Left ventricle myocardium inferior (tissue), 1 donor: ENCODE results near the gene CCNI2. TPM values are rescaled to one million over a fixed set of nuclear protein-coding genes. Genes with fewer than 3 reads are reported as not detected.

ENCODE experiments used
- DNase-seq: peaks from one replicate; pipeline ENCODE4 v3.0.0-alpha.2; 2020
- H3K27ac ChIP-seq: fragments of 200-600 bp; replicated peaks from 2 replicates; pipeline ENCODE4 v1.8.0; 2021
- H3K27me3 ChIP-seq: fragments of 200-600 bp; 2 replicates; pipeline ENCODE4 v1.8.0; 2021; ENCODE audit warnings: low read depth
- H3K36me3 ChIP-seq: fragments of 200-600 bp; 2 replicates; pipeline ENCODE4 v1.8.0; 2021
- H3K4me1 ChIP-seq: fragments of 200-600 bp; 2 replicates; pipeline ENCODE4 v1.8.0; 2021
- H3K4me3 ChIP-seq: fragments of 200-600 bp; 2 replicates; pipeline ENCODE4 v1.8.0; 2021; ENCODE audit warnings: mild to moderate bottlenecking, moderate library complexity
- H3K9me3 ChIP-seq: fragments of 200-600 bp; replicated peaks from 2 replicates; pipeline ENCODE4 v1.8.0; 2021
- CTCF ChIP-seq: fragments of 200-600 bp; IDR thresholded peaks from 2 replicates; pipeline ENCODE4 v1.8.0; 2021; ENCODE audit warnings: antibody characterized with exemption, mild to moderate bottlenecking, borderline replicate concordance
- intact Hi-C: fragments of 100-400 bp; cut with micrococcal nuclease; formaldehyde crosslinking; loops from one replicate; pipeline ENCODE4 v1.11.0; 2022
- total RNA-seq: library from RNA; stranded (reverse); fragmentation: NEBNext Ultra II Directional; extraction: Animal tissue kit (Norgen Biotek cat#: 25700); gene quantifications from one replicate; pipeline ENCODE4 v1.2.1, GENCODE V29; 2021
- donor health status: DM: no; HTN: yes; CAD: no; lungs with severe emphysema.

The CCNI2 gene
- total RNA-seq, 1 donor from 2014 or later = 0.08 TPM

- TF ChIP-seq CTCF = no peak
- intact Hi-C loops = no loop called here
- Histone ChIP-seq H3K4me1 (no peaks in the 10 kb centered on the region), H3K27ac (no peak overlapping the region), H3K4me3 (no peak overlapping the region), H3K27me3 (no peaks in the 10 kb centered on the region), H3K36me3 (peaks cover 38% of the 10 kb centered on the region), H3K9me3 (no peaks in the 10 kb centered on the region)
- no peak for DNase-seq
Observed at GRCh38 chr5:132754111-132754510, 6.9 kb downstream of the CCNI2 start.

DNA sequence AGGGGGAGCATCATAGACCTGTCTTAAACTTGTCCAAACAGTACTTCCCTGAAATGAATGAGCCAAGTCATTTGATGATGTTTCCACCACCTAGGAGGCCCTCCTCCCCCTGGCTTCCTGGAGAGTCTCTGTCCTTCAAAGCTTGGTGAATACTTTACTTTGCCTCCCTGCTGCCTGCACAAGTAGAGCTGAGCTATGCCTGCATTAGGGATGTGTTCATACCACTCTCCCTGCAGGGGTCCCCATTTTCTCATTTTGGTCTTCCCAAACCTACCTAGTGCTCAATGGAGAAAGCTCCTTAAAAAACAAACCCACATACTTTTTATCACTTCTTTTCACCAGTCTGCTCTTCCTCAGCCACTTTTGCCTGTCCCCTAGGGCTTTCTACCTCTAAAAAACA lies 7.7 kb downstream of the CCNI2 start:
- H3K36me3 ChIP-seq = peaks cover 46% of the 10 kb centered on the region
- H3K4me1 ChIP-seq = no peaks in the 10 kb centered on the region
- H3K27me3 ChIP-seq = no peaks in the 10 kb centered on the region
- intact Hi-C loops = no loop called here
- no peak overlapping the region for H3K4me3 ChIP-seq
- H3K27ac ChIP-seq = no peak overlapping the region
- peak; percentile 38 for TF ChIP-seq CTCF
- DNase-seq = no peak
- no peaks in the 10 kb centered on the region for H3K9me3 ChIP-seq

DNA sequence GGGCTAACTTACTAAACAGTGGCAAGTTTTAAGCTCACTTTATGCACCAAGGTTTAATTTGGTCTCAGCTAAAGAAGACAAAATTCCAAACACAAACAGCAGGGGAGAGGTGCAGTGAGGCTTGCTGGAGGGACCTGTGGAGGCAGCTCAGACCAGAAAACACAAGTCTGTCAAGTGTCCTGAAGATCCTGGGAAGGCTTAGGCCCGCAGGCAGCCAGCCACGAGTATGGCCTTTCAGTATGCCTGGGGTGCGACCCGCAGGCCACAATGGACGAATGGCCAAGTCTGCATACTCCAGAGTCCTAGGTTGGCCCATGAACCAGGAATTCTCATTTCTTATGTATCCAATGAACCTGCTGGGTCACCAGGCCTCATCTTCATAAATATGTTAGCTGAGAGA lies 9.3 kb downstream of the CCNI2 start:
- peaks cover 60% of the 10 kb centered on the region for H3K36me3 ChIP-seq
- no peak for DNase-seq
- intact Hi-C loops = no loop called here

DNA sequence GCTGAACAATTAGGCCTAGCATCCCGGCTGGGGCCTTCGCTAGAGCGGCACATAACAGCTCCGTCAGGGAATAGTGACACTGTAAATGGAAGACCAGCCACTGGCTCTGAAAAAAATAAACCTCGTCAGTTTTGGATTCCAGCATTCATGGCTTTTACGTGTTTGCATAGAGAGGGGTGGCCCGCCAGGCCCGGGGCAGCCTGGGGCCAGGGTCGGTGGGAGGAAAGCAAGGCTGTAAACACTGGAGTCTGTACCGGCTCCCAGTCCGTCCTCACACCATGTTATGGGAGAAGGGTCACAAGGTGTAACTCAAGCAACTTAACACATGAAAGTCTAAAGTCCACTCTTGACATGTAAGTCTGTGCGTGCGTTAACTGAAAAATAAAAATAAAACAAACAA lies 11.2 kb downstream of the CCNI2 start:
- Histone ChIP-seq H3K4me3 (no peak overlapping the region), H3K9me3 (no peaks in the 10 kb centered on the region), H3K27me3 (no peaks in the 10 kb centered on the region), H3K27ac (no peak overlapping the region), H3K36me3 (peaks cover 75% of the 10 kb centered on the region), H3K4me1 (no peaks in the 10 kb centered on the region)
- TF ChIP-seq CTCF = no peak
- DNase-seq = no peak
- intact Hi-C loops = no loop called here

More for the DNA sequence above, 9.3 kb downstream of the CCNI2 start:
- H3K27me3 ChIP-seq = no peaks in the 10 kb centered on the region
- TF ChIP-seq CTCF = no peak
- no peaks in the 10 kb centered on the region for H3K4me1 ChIP-seq
- H3K27ac ChIP-seq = no peak overlapping the region
- H3K9me3 ChIP-seq = no peaks in the 10 kb centered on the region
- no peak overlapping the region for H3K4me3 ChIP-seq

DNA sequence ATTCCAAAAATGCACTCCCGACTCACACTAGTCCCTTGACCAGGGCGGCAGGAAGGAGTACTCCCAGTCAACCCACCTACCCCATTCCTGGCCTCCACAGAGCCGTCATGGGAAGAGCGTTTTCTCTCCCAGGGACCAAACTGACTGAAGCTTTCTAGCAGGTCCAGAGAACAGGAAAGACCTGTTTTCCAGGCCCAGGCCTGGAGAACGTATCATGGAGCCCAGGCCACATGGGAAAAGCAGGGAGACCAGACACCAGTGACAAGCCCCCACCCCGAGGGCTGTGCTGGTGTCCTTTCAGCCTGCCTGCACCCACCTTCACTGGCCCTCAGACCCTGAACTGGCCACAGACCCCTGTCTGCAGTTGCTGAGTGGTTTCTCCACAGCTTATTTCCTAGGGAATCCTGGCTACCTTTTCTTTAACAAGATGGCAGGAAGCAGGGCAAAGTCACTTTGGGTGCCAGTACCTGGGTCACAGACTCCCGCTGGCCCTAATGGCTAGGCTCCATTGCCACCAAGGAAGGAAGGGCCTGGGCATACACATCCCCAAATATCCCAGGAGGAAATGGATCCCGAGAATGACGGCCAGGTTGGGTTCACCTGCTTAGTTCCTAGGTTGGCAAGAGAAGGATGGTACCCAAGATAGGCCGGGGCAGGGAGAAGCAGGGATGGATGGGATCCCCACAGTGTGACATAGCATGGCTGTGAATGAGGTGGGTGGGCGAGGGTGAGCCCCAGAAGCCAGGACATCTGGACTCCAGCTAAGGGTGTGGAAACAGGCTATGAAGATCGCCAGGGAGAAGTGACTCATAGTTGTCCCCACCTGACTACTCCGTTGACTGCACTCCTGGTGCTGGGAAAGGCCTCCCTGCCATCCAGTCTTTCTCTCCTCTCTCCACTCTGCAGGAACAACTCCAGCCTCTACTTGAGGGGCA lies 12.2 kb downstream of the CCNI2 start:
- Histone ChIP-seq H3K9me3 (no peaks in the 10 kb centered on the region), H3K36me3 (peaks cover 80% of the 10 kb centered on the region), H3K27ac (no peak overlapping the region), H3K27me3 (no peaks in the 10 kb centered on the region), H3K4me3 (no peak overlapping the region), H3K4me1 (no peaks in the 10 kb centered on the region)
- no peak for DNase-seq
- intact Hi-C loops = no loop called here
- TF ChIP-seq CTCF = no peak
